Measurements from ENCODE around the gene TMEFF2.
"Not testable (repeated sequence)": the region's sequence is repeated elsewhere in the genome, so short reads cannot be mapped to it uniquely, and the experiment has no call there.

GRCh38 chr2:192111536-192111935 lies 83.2 kb downstream of the TMEFF2 start:
- not testable (repeated sequence) for TF ChIP-seq CTCF (conservative IDR thresholded peaks at IDR 0.05; ENCODE audit: low read length); EZH2phosphoT487 (IDR thresholded peaks at IDR 0.05; ENCODE audit: borderline replicate concordance, low read depth, low read length)
